GM12874 (cell line): Measurements from ENCODE around the gene CACNG3.

Experiments
- TF ChIP-seq, protein P1 (sequence below): IDR thresholded peaks from 2 replicates; pipeline ENCODE4 v1.5.1; 2011; ENCODE audit warnings: low read depth, mild to moderate bottlenecking, control low read depth, low read length, moderate library complexity; ENCODE audit not compliant: insufficient read depth

CACNG3 gene

DNA sequence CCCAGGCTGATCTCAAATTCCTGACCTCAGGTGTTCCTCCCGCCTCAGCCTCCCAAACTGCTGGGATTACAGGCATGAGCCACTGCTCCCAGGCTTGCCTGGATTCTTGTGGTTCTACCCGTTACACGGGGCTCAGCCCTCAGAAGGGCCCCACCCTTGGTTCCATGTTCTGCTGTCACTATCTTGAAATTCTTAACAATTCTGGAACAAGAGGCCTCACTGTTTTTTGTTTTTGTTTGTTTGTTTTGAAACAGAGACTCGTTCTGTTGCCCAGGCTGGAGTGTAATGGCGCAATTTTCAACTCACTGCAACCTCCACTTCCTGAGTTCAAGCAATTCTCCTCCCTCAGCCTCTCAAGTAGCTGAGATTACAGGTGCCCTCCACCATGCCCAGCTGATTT is 96.6 kb downstream of the CACNG3 start:
- TF ChIP-seq, protein P1, sequence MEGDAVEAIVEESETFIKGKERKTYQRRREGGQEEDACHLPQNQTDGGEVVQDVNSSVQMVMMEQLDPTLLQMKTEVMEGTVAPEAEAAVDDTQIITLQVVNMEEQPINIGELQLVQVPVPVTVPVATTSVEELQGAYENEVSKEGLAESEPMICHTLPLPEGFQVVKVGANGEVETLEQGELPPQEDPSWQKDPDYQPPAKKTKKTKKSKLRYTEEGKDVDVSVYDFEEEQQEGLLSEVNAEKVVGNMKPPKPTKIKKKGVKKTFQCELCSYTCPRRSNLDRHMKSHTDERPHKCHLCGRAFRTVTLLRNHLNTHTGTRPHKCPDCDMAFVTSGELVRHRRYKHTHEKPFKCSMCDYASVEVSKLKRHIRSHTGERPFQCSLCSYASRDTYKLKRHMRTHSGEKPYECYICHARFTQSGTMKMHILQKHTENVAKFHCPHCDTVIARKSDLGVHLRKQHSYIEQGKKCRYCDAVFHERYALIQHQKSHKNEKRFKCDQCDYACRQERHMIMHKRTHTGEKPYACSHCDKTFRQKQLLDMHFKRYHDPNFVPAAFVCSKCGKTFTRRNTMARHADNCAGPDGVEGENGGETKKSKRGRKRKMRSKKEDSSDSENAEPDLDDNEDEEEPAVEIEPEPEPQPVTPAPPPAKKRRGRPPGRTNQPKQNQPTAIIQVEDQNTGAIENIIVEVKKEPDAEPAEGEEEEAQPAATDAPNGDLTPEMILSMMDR: no peak

- TF ChIP-seq, protein P1: no peak
Observed at GRCh38 chr16:24353622-24354021, 97.5 kb downstream of the CACNG3 start.

GRCh38 chr16:24357511-24357910 is 101.4 kb downstream of the CACNG3 start:
- TF ChIP-seq, protein P1: no peak

DNA sequence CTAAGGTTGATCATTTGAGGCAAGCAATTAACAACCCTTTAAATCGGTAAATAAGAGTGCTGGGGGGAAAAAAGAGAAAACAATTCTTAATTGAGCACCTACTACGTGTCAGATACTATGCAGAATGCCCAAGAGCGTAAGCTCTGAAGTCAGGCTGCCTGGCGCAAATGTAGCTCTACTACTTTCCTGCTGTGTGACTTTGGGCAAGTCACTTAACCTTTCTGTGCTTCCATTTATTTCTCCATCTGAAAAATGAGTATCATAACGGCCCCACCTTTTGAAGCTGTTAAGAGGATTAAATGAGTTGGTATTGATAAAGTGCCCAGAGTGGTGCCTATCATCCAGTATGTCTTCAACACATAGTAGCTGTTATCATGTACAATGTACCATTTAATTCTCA is 102.0 kb downstream of the CACNG3 start:
- TF ChIP-seq, protein P1: no peak

DNA sequence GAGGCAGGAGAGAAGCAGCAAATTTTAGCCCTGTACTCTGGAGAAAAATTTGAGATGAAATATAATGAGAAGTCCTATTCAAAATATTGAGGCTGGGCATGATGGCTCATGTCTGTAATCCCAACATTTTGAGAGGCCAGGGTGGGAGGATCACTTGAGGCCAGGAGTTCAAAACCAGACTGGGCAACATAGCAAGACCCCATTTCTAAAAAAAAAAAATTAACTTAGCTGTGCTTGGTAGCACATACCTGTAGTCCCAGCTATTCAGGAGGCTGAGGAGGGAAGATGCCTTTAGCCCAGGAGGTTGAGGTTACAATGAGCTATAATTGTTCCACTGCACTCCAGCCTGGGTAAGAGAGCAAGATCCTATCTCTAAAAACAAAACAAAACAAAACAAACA is 103.4 kb downstream of the CACNG3 start:
- TF ChIP-seq, protein P1: no peak

DNA sequence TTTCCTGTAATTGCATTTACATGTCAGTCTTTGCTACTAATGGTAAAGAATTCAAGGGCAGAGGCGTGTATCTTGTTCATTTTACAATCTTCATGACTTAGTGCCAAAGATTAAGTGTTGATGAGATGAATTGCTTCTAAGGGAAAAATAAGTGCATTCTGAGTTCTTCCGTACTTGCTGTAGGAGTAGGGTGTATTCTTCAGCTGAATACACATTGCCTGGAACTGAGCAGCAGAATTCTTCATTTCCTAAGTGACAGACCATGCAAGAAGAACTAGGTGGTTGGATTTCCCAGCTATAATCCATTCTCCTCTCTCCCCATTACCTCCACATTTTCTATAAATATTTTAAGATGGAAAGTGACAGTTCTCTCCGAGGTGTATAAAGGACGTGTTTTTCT is 104.8 kb downstream of the CACNG3 start:
- TF ChIP-seq, protein P1: no peak

DNA sequence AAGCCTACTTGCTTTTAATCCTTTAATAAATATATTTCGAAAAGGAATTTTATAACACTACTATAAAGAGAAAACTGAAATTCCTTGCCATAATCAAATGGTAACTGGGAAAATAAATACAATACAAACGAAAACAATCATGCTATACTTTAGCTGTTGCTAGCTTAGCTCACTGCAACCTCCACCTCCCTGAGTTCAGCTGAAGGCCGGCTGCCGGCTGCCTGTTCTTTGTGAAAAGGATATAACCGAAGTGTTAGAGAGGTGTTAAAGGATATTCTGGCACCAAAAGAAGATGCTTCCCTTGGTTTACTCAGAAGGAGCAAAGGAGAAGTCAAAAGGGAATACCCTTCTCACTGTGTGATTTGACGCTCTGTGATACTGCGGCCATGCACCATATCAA is 108.5 kb downstream of the CACNG3 start:
- TF ChIP-seq, protein P1: no peak
